Measurements from ENCODE around the gene COL16A1.

The COL16A1 gene

GRCh38 chr1:31621847-31622730, 81.7 kb downstream of the COL16A1 start:
- no peak for DNase-seq (ENCODE audit: low spot score)
- in situ Hi-C loops (cut with MboI; ENCODE audit: low pct_unique_long_range_greater_than_20kb, low sequenced_read_pairs, unreplicated experiment): no loop called here
- TF ChIP-seq CTCF (IDR thresholded peaks at IDR 0.05; ENCODE audit: extremely low read depth, insufficient read depth, missing control alignments): no peak

GRCh38 chr1:31621498-31621820, 82.4 kb downstream of the COL16A1 start:
- in situ Hi-C loops (cut with MboI; ENCODE audit: low pct_unique_long_range_greater_than_20kb, low sequenced_read_pairs, unreplicated experiment): no loop called here
- DNase-seq (ENCODE audit: low spot score): no peak
- no peak for TF ChIP-seq CTCF (IDR thresholded peaks at IDR 0.05; ENCODE audit: extremely low read depth, insufficient read depth, missing control alignments)

GRCh38 chr1:31620631-31621497, 83.0 kb downstream of the COL16A1 start:
- DNase-seq (ENCODE audit: low spot score): no peak
- no peak for TF ChIP-seq CTCF (IDR thresholded peaks at IDR 0.05; ENCODE audit: extremely low read depth, insufficient read depth, missing control alignments)
- in situ Hi-C loops (cut with MboI; ENCODE audit: low pct_unique_long_range_greater_than_20kb, low sequenced_read_pairs, unreplicated experiment): no loop called here

- TF ChIP-seq CTCF (IDR thresholded peaks at IDR 0.05; ENCODE audit: extremely low read depth, insufficient read depth, missing control alignments): no peak
- in situ Hi-C loops (cut with MboI; ENCODE audit: low pct_unique_long_range_greater_than_20kb, low sequenced_read_pairs, unreplicated experiment): loop anchor here (10.0 kb wide), 1 partner anchor 54 kb away; no protein-coding TSS in a partner anchor
- DNase-seq (ENCODE audit: low spot score): no peak
Observed at GRCh38 chr1:31618916-31619846, 84.6 kb downstream of the COL16A1 start.

GRCh38 chr1:31617916-31618746, 85.7 kb downstream of the COL16A1 start:
- peak; percentile 86 for TF ChIP-seq CTCF (IDR thresholded peaks at IDR 0.05; ENCODE audit: extremely low read depth, insufficient read depth, missing control alignments)
- peak; percentile 83 for DNase-seq (ENCODE audit: low spot score)
- in situ Hi-C loops (cut with MboI; ENCODE audit: low pct_unique_long_range_greater_than_20kb, low sequenced_read_pairs, unreplicated experiment): loop anchor here (10.0 kb wide), 1 partner anchor 53 kb away; no protein-coding TSS in a partner anchor

Measured in GM13977 (cell line).